ENCODE measurements around the gene TMEM212. TPM values are rescaled to one million over a fixed set of nuclear protein-coding genes. Genes with fewer than 3 reads are reported as not detected.
A peak's percentile ranks its signal among the peaks of the same experiment; 100 is the strongest.

Gene TMEM212
- total and polyA plus RNA-seq, 2 of the 13 experiments (the other 11 are each of a cell fraction or from before 2014, with no cell fraction given) = not detected

- TF ChIP-seq ZNF574 (CRISPR knock-in tag; IDR thresholded peaks at IDR 0.05) (no peak), NCOA2 (CRISPR knock-in tag; IDR thresholded peaks at IDR 0.05) (peak; percentile 43; the same call in 1 of the 2 replicates), CCAR2 (optimal IDR thresholded peaks at IDR 0.05; ENCODE audit: low read depth, low read length) (no peak), HOMEZ (CRISPR knock-in tag; IDR thresholded peaks at IDR 0.05; ENCODE audit: low read depth) (no peak), AKNA (CRISPR knock-in tag; IDR thresholded peaks at IDR 0.05; ENCODE audit: borderline replicate concordance) (no peak), ZMYM3 (CRISPR knock-in tag; IDR thresholded peaks at IDR 0.05) (no peak), GATAD1 (CRISPR knock-in tag; IDR thresholded peaks at IDR 0.05) (no peak), CSRNP2 (CRISPR knock-in tag; conservative IDR thresholded peaks at IDR 0.05; ENCODE audit: low read depth) (no peak), ZHX2 (IDR thresholded peaks at IDR 0.05; ENCODE audit: low read depth) (no peak), ZHX2 (CRISPR knock-in tag; IDR thresholded peaks at IDR 0.05; ENCODE audit: borderline replicate concordance) (no peak), NR2F2 (IDR thresholded peaks at IDR 0.05; ENCODE audit: borderline replicate concordance, low read depth) (no peak)
Observed at GRCh38 chr3:171825222-171825828, 17.8 kb upstream of the TMEM212 start (continued).

Measured in HepG2 (cell line).